ENCODE measurements around the gene ANKRD6. TPM values are rescaled to one million over a fixed set of nuclear protein-coding genes. Genes with fewer than 3 reads are reported as not detected.

ANKRD6 gene
- total RNA-seq, 1 experiment from 2014 or later, result 5.6 TPM

GRCh38 chr6:89443658-89444057 lies 10.7 kb downstream of the ANKRD6 start:
- Histone ChIP-seq H3K56ac (ENCODE audit: insufficient read length, low read depth, low read length) (no peak overlapping the region), H3K79me1 (ENCODE audit: insufficient read depth, low read depth, low read length, poor library complexity, severe bottlenecking) (no peaks in the 10 kb centered on the region), H2BK5ac (ENCODE audit: insufficient read length, low read length) (no peak overlapping the region), H2BK15ac (ENCODE audit: low read depth, low read length) (no peak overlapping the region), H3K9me3 (ENCODE audit: control insufficient read depth, low read depth, low read length) (no peaks in the 10 kb centered on the region), H4K5ac (ENCODE audit: insufficient read length, low read depth, low read length) (no peak overlapping the region), H3K4ac (ENCODE audit: low read depth, low read length) (no peak overlapping the region), H2AFZ (ENCODE audit: low read length) (no peak overlapping the region), H3K14ac (ENCODE audit: insufficient read depth, low read length) (no peak overlapping the region), H3K9ac (ENCODE audit: extremely low read depth, insufficient read length, low read length) (no peak overlapping the region), H3K4me2 (ENCODE audit: insufficient read depth, insufficient read length, low read length) (no peak overlapping the region), H3K23ac (ENCODE audit: insufficient read length, low read depth, low read length) (no peak overlapping the region), H2BK20ac (ENCODE audit: low read depth, low read length, poor library complexity, severe bottlenecking) (no peak overlapping the region), H3T11ph (ENCODE audit: low read length) (no peak overlapping the region), H3K18ac (ENCODE audit: insufficient read length, low read depth, low read length) (no peak overlapping the region), H3K79me2 (ENCODE audit: insufficient read depth, low read length) (no peaks in the 10 kb centered on the region), H2AK5ac (ENCODE audit: insufficient read length, low read length) (no peak overlapping the region), H3K27me3 (ENCODE audit: insufficient read depth, low read length) (peaks cover 1% of the 10 kb centered on the region; the same call in 1 of the 2 replicates), H4K20me1 (ENCODE audit: control insufficient read depth, insufficient read depth, insufficient read length) (no peaks in the 10 kb centered on the region), H4K8ac (replicated peaks; ENCODE audit: insufficient read length, low read depth, low read length) (no peak overlapping the region), H2BK12ac (ENCODE audit: insufficient read length, low read depth, low read length) (no peak overlapping the region), H3K4me1 (ENCODE audit: insufficient read depth, low read length) (no peaks in the 10 kb centered on the region), H3K27ac (ENCODE audit: insufficient read length, low read depth, low read length) (no peak overlapping the region), H4K91ac (ENCODE audit: insufficient read length, low read depth, low read length) (no peak overlapping the region), H2BK120ac (ENCODE audit: low read depth, low read length, poor library complexity, severe bottlenecking) (no peak overlapping the region), H3K23me2 (ENCODE audit: insufficient read length, low read depth, low read length, poor library complexity, severe bottlenecking) (no peaks in the 10 kb centered on the region)
- WGBS (ENCODE audit: extremely low coverage, insufficient read length, low lambda C conversion rate), result no CpG with 5 or more reads among the region's 5 CpGs
- DNase-seq, result no peak
- no peak overlapping the region for H3K27ac Mint-ChIP-seq
- H3K36me3 Mint-ChIP-seq (ENCODE audit: insufficient read depth in 1 of 3, low read depth in 3 of 3), result 0 out of 7 replicates have a peak, but pooled peaks cover 0 to 3% (median 1%) of the 10 kb centered on the region in 3 experiments
- H3K4me3 Mint-ChIP-seq, result no peak overlapping the region
- peaks cover 3 to 8% of the 10 kb centered on the region in 2 experiments; a peak in 4 of 5 replicates for H3K9me3 Mint-ChIP-seq
- no peak for TF ChIP-seq CTCF (conservative IDR thresholded peaks at IDR 0.05)
- H3K27me3 Mint-ChIP-seq (ENCODE audit: low read depth), result peaks cover 59% of the 10 kb centered on the region
- peaks cover 0 to 3% of the 10 kb centered on the region in 2 experiments; a peak in 2 of 4 replicates for H3K4me1 Mint-ChIP-seq
